GM12801 (cell line): Measurements from ENCODE around the gene SCIMP.

Experiments used
- CTCF ChIP-seq: IDR thresholded peaks from one replicate; pipeline ENCODE4 v1.5.1; 2011; ENCODE audit warnings: control low read depth; ENCODE audit not compliant: insufficient read length; ENCODE audit errors: extremely low read depth

SCIMP gene

GRCh38 chr17:5226940-5227878, 7.5 kb downstream of the SCIMP start:
- TF ChIP-seq CTCF, result no peak

- TF ChIP-seq CTCF, result no peak
These were observed 8.8 kb downstream of the SCIMP start for GRCh38 chr17:5225668-5226457.

- TF ChIP-seq CTCF, result no peak
These were observed 14.6 kb downstream of the SCIMP start for GRCh38 chr17:5220074-5220473.

DNA sequence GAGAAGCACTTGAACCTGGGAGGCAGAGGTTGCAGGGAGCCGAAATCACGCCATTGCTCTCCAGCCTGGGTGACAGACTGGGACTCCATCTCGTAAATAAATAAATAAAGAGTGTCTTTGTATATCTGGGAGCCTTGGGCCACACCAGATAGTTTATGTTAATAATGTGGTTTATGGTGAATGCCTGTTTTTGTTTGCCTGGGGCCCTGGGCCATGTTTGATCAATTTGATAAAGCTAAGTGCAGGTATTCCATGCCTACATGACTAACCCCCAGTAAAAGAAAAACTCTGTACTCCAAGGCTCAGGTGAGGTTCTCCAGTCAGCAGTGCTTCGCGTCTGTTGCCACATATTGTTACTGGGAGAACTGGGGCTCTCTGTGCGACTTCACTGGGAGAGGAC, 15.1 kb downstream of the SCIMP start:
- TF ChIP-seq CTCF, result no peak

DNA sequence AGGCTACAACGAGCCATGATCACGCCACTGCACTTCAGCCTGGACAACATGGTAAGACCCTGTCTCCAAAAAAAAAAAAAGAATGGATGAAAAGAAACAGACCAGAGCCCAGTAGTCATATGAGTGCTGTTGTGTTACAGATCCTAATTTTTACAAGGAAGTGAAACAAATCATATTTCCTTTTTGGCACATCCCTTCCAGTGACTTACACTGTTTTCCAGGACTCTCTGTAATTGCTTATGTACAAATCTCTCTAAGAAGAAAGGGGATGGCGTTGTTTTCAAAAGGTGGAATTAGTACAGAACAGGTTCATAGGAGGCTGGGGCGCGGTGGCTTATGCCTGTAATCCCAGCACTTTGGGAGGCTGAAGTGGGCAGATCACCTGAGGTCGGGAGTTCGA, 23.2 kb downstream of the SCIMP start:
- TF ChIP-seq CTCF, result no peak

GRCh38 chr17:5210614-5211252, 23.9 kb downstream of the SCIMP start:
- TF ChIP-seq CTCF, result no peak

DNA sequence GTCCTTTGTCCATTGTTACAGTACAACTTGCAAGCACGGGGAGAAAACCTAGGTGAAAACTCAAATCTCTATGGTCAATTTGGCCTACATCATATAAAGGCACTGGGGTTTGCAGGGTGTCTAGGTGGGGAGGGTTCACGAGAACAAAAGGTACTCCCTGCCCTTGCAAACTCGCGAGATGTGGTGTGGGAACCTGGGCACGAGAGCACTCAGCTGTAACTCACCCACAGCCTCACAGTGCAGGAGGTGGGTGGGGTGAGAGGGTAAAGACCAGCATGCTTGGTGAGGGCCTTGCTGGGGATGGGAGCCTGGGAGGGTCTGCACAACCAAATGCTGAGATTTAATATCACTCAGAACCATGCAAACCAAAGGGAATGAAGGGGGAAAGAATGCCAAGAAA, 24.6 kb downstream of the SCIMP start:
- TF ChIP-seq CTCF, result no peak
